Measurements from ENCODE around the gene NDUFB10. TPM values are rescaled to one million over a fixed set of nuclear protein-coding genes. Genes with fewer than 3 reads are reported as not detected.
"Not testable (repeated sequence)": the region's sequence is repeated elsewhere in the genome, so short reads cannot be mapped to it uniquely, and the experiment has no call there.

Gene NDUFB10
- total and polyA plus RNA-seq, 5 donors from 2014 or later, result 65.1 to 288 (median 193) TPM

GRCh38 chr16:1957434-1958142, 1.8 kb upstream of the NDUFB10 start:
- not testable (repeated sequence) for H3K27me3 Mint-ChIP-seq; ATAC-seq (ENCODE audit: low read depth in 2 of 2); H3K4me3 Mint-ChIP-seq; H3K27me3 ChIP-seq (ENCODE audit: control insufficient read depth, insufficient read depth, low read length); H3K36me3 Mint-ChIP-seq; H3K27ac ChIP-seq (ENCODE audit: insufficient read depth, low read length, poor library complexity, severe bottlenecking); H3K27ac Mint-ChIP-seq; DNase-seq; H3K4me3 ChIP-seq (ENCODE audit: low read depth, low read length); H3K9me3 Mint-ChIP-seq; H3K9me3 ChIP-seq (ENCODE audit: control insufficient read depth in 2 of 2, low read length in 2 of 2)
- Histone ChIP-seq H3K36me3 (ENCODE audit: control insufficient read depth, insufficient read depth, low read length) (peaks cover 13% of the 10 kb centered on the region), H3K4me1 (ENCODE audit: control insufficient read depth, insufficient read depth, low read length, poor library complexity, severe bottlenecking) (peaks cover 27% of the 10 kb centered on the region)
- H3K4me1 Mint-ChIP-seq, result peaks cover 11 to 30% (median 14%) of the 10 kb centered on the region in 4 donors

GRCh38 chr16:1958143-1958491, 1.2 kb upstream of the NDUFB10 start:
- not testable (repeated sequence) for ATAC-seq (ENCODE audit: low read depth in 2 of 2); H3K4me3 Mint-ChIP-seq

GRCh38 chr16:1958715-1959268, 546 bp upstream of the NDUFB10 start:
- Histone ChIP-seq H3K9me3 (ENCODE audit: control insufficient read depth in 2 of 2, low read length in 2 of 2) (no peaks in the 10 kb centered on the region), H3K4me1 (ENCODE audit: control insufficient read depth, insufficient read depth, low read length, poor library complexity, severe bottlenecking) (peaks cover 39% of the 10 kb centered on the region), H3K4me3 (ENCODE audit: low read depth, low read length) (peak overlapping the region; percentile 41), H3K27ac (ENCODE audit: insufficient read depth, low read length, poor library complexity, severe bottlenecking) (peak overlapping the region; percentile 56), H3K36me3 (ENCODE audit: control insufficient read depth, insufficient read depth, low read length) (peaks cover 16% of the 10 kb centered on the region), H3K27me3 (ENCODE audit: control insufficient read depth, insufficient read depth, low read length) (no peaks in the 10 kb centered on the region)
- DNase-seq (no peak), ATAC-seq (ENCODE audit: low read depth in 2 of 2) (no peak)
- Mint-ChIP-seq H3K4me3 (peak overlapping the region; percentile 89 to 97 (median 90)), H3K27ac (peak overlapping the region in 1 of 3 donors; percentile 20), H3K36me3 (peaks cover 14% of the 10 kb centered on the region), H3K4me1 (peaks cover 11 to 42% (median 24%) of the 10 kb centered on the region in 4 donors), H3K27me3 (no peaks in the 10 kb centered on the region), H3K9me3 (peaks cover 0 to 4% (median 0%) of the 10 kb centered on the region in 7 donors)

More at GRCh38 chr16:1958143-1958491, 1.2 kb upstream of the NDUFB10 start:
- H3K27me3 Mint-ChIP-seq; H3K9me3 ChIP-seq (ENCODE audit: control insufficient read depth in 2 of 2, low read length in 2 of 2); H3K4me3 ChIP-seq (ENCODE audit: low read depth, low read length); H3K27ac ChIP-seq (ENCODE audit: insufficient read depth, low read length, poor library complexity, severe bottlenecking); H3K27ac Mint-ChIP-seq; H3K9me3 Mint-ChIP-seq; H3K27me3 ChIP-seq (ENCODE audit: control insufficient read depth, insufficient read depth, low read length); DNase-seq; H3K36me3 Mint-ChIP-seq: not testable (repeated sequence)
- H3K4me1 Mint-ChIP-seq, result peaks cover 11 to 36% (median 17%) of the 10 kb centered on the region in 4 donors
- peaks cover 32% of the 10 kb centered on the region for H3K4me1 ChIP-seq (ENCODE audit: control insufficient read depth, insufficient read depth, low read length, poor library complexity, severe bottlenecking)
- H3K36me3 ChIP-seq (ENCODE audit: control insufficient read depth, insufficient read depth, low read length), result peaks cover 16% of the 10 kb centered on the region

- Mint-ChIP-seq H3K36me3 (peaks cover 18% of the 10 kb centered on the region), H3K27ac (peak overlapping the region; percentile 90 to 96 (median 93)), H3K4me1 (peaks cover 11 to 53% (median 32%) of the 10 kb centered on the region in 4 donors), H3K9me3 (peaks cover 0 to 4% (median 0%) of the 10 kb centered on the region in 7 donors), H3K27me3 (peaks cover 6% of the 10 kb centered on the region), H3K4me3 (peak overlapping the region; percentile 89 to 97 (median 92))
- H3K9me3 ChIP-seq (ENCODE audit: control insufficient read depth in 2 of 2, low read length in 2 of 2), result no peaks in the 10 kb centered on the region
- DNase-seq, result peak in 1 of 3 donors; percentile 32
- no peaks in the 10 kb centered on the region for H3K27me3 ChIP-seq (ENCODE audit: control insufficient read depth, insufficient read depth, low read length)
- H3K4me3 ChIP-seq (ENCODE audit: low read depth, low read length), result peak overlapping the region; percentile 64
- H3K27ac ChIP-seq (ENCODE audit: insufficient read depth, low read length, poor library complexity, severe bottlenecking), result peak overlapping the region; percentile 41
- no peak for ATAC-seq (ENCODE audit: low read depth in 2 of 2)
- peaks cover 54% of the 10 kb centered on the region for H3K4me1 ChIP-seq (ENCODE audit: control insufficient read depth, insufficient read depth, low read length, poor library complexity, severe bottlenecking)
- H3K36me3 ChIP-seq (ENCODE audit: control insufficient read depth, insufficient read depth, low read length), result peaks cover 16% of the 10 kb centered on the region
These were observed 1.6 kb downstream of the NDUFB10 start for GRCh38 chr16:1960665-1961630.

- Mint-ChIP-seq H3K4me3 (peak overlapping the region; percentile 62 to 97 (median 82)), H3K27ac (peak overlapping the region in 2 of 3 donors; percentile 48 to 54), H3K27me3 (peaks cover 6% of the 10 kb centered on the region), H3K9me3 (peaks cover 0 to 4% (median 0%) of the 10 kb centered on the region in 7 donors), H3K4me1 (peaks cover 11 to 56% (median 32%) of the 10 kb centered on the region in 4 donors), H3K36me3 (peaks cover 18% of the 10 kb centered on the region)
- peak overlapping the region; percentile 41 for H3K27ac ChIP-seq (ENCODE audit: insufficient read depth, low read length, poor library complexity, severe bottlenecking)
- H3K4me1 ChIP-seq (ENCODE audit: control insufficient read depth, insufficient read depth, low read length, poor library complexity, severe bottlenecking), result peaks cover 55% of the 10 kb centered on the region
- peak in 1 of 3 donors; percentile 28 for DNase-seq
- no peaks in the 10 kb centered on the region for H3K27me3 ChIP-seq (ENCODE audit: control insufficient read depth, insufficient read depth, low read length)
- no peak overlapping the region for H3K4me3 ChIP-seq (ENCODE audit: low read depth, low read length)
- H3K9me3 ChIP-seq (ENCODE audit: control insufficient read depth in 2 of 2, low read length in 2 of 2), result no peaks in the 10 kb centered on the region
- no peak for ATAC-seq (ENCODE audit: low read depth in 2 of 2)
- peaks cover 16% of the 10 kb centered on the region for H3K36me3 ChIP-seq (ENCODE audit: control insufficient read depth, insufficient read depth, low read length)
These were observed 2.3 kb downstream of the NDUFB10 start for GRCh38 chr16:1961651-1962067.

GRCh38 chr16:1962161-1963153, 3.1 kb downstream of the NDUFB10 start:
- H3K27me3 Mint-ChIP-seq; H3K9me3 ChIP-seq (ENCODE audit: control insufficient read depth in 2 of 2, low read length in 2 of 2); ATAC-seq (ENCODE audit: low read depth in 2 of 2); H3K9me3 Mint-ChIP-seq; DNase-seq; H3K4me3 ChIP-seq (ENCODE audit: low read depth, low read length); H3K27me3 ChIP-seq (ENCODE audit: control insufficient read depth, insufficient read depth, low read length): not testable (repeated sequence)
- peaks cover 55% of the 10 kb centered on the region for H3K4me1 ChIP-seq (ENCODE audit: control insufficient read depth, insufficient read depth, low read length, poor library complexity, severe bottlenecking)
- Mint-ChIP-seq H3K4me1 (peaks cover 11 to 56% (median 32%) of the 10 kb centered on the region in 4 donors), H3K36me3 (peaks cover 18% of the 10 kb centered on the region), H3K4me3 (peak overlapping the region; percentile 94 to 97 (median 96)), H3K27ac (peak overlapping the region; percentile 95 to 98 (median 97))
- H3K36me3 ChIP-seq (ENCODE audit: control insufficient read depth, insufficient read depth, low read length), result peaks cover 16% of the 10 kb centered on the region
- H3K27ac ChIP-seq (ENCODE audit: insufficient read depth, low read length, poor library complexity, severe bottlenecking), result peak overlapping the region; percentile 98
